HG03521 (cell line): ENCODE data around the gene SLC2A13.
"Not testable (repeated sequence)": the region's sequence is repeated elsewhere in the genome, so short reads cannot be mapped to it uniquely, and the experiment has no call there.

Experiments
- ATAC-seq: cut with Tn5 transposase; IDR thresholded peaks from one replicate; pipeline ENCODE4 v1.9.1; 2021; ENCODE audit warnings: mild to moderate bottlenecking, moderate library complexity; ENCODE audit not compliant: unreplicated experiment

SLC2A13 gene

GRCh38 chr12:39777465-39777864, 328.4 kb downstream of the SLC2A13 start:
- no peak for ATAC-seq

- no peak for ATAC-seq
These were observed 332.6 kb downstream of the SLC2A13 start for GRCh38 chr12:39773266-39773665.

GRCh38 chr12:39772821-39773259, 333.0 kb downstream of the SLC2A13 start:
- ATAC-seq = no peak

- no peak for ATAC-seq
These were observed 334.4 kb downstream of the SLC2A13 start for GRCh38 chr12:39771456-39771855.

- peak; percentile 81 for ATAC-seq
These were observed 340.8 kb downstream of the SLC2A13 start for GRCh38 chr12:39764944-39765560.

GRCh38 chr12:39763890-39764169, 342.1 kb downstream of the SLC2A13 start:
- ATAC-seq = no peak

GRCh38 chr12:39763071-39763889, 342.6 kb downstream of the SLC2A13 start:
- ATAC-seq = no peak

- no peak for ATAC-seq
These were observed 350.4 kb downstream of the SLC2A13 start for GRCh38 chr12:39755478-39755877.

GRCh38 chr12:39752482-39753137, 353.3 kb downstream of the SLC2A13 start:
- no peak for ATAC-seq

- not testable (repeated sequence) for ATAC-seq
These were observed 359.7 kb downstream of the SLC2A13 start for GRCh38 chr12:39746151-39746550.

- no peak for ATAC-seq
These were observed 362.2 kb downstream of the SLC2A13 start for GRCh38 chr12:39743655-39744054.

GRCh38 chr12:39736406-39736805, 369.5 kb downstream of the SLC2A13 start:
- ATAC-seq = no peak

GRCh38 chr12:39723831-39724230, 382.1 kb downstream of the SLC2A13 start:
- no peak for ATAC-seq

- ATAC-seq = no peak
These were observed 383.4 kb downstream of the SLC2A13 start for GRCh38 chr12:39722504-39722903.

- no peak for ATAC-seq
These were observed 392.3 kb downstream of the SLC2A13 start for GRCh38 chr12:39713552-39713951.

- ATAC-seq = no peak
These were observed 393.5 kb downstream of the SLC2A13 start for GRCh38 chr12:39712334-39712733.
